ENCODE measurements around the gene SPIRE1.

DNA sequence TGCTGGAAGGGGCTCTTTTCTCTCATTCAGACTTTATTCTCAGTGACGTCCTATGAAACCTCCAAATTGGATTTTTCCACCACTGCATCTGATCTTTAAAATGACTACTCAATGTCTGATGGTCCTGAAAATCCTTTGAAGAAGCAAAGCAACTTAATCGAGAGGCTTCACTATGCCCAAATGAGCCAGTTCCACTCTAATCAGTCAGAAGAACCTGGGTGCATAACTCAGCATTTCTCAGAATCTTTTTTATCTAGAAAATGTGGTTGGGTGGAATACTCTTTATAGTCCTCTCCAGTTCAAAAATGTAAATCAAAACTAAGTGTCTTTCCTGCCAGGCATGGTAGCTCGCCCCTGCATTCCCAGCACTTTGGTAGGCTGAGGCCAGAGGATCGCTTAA is 189.5 kb downstream of the SPIRE1 start:
- TF ChIP-seq POLR2A (IDR thresholded peaks at IDR 0.05; ENCODE audit: low read length), result no peak
- TF ChIP-seq GATA1 (IDR thresholded peaks at IDR 0.05; ENCODE audit: low read depth, low read length), result no peak

Measured in erythroblast (primary cell).